GM12891 (cell line): Measurements from ENCODE around the gene SMDT1.

ENCODE experiments used
- PAX5 ChIP-seq: IDR thresholded peaks from 2 replicates; pipeline ENCODE4 v1.6.1; 2011; ENCODE audit warnings: low read length, moderate library complexity, mild to moderate bottlenecking; ENCODE audit not compliant: insufficient read depth, severe bottlenecking
- POLR2AphosphoS5 ChIP-seq: IDR thresholded peaks from 2 replicates; pipeline ENCODE4 v1.6.1; 2011; ENCODE audit warnings: low read depth, low read length, control low read depth

DNA sequence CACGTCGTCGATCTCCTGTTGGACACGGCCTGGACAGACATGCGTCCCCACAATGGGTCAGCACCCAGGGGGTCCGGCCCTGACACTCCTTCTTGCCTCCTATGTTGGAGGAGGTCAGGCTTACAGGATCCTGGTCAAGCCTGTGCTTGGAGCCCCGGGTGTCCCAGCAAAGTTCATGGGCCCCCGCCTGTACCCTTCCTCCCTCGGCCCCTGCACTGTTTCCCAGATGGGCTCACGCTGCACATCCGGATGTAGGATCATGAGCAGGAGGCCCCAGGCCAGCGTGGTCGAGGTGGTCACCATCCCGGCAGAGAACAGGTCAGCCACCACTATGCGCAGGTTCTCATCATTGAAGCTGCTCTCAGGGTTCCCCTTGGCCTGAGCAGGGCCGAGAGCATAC, 48.1 kb downstream of the SMDT1 start:
- TF ChIP-seq POLR2AphosphoS5 (no peak), PAX5 (no peak)
